Stimulated activated CD8-positive, alpha-beta memory T cell treated with anti-CD3 and anti-CD28 coated beads, Interleukin-2, amount 100 ng/mL, for 1 hour (primary cell): ENCODE measurements around the gene PLEKHA7.
"Not testable (repeated sequence)": the region's sequence is repeated elsewhere in the genome, so short reads cannot be mapped to it uniquely, and the experiment has no call there.

ENCODE experiments used
- DNase-seq, 2 donors: peaks; one replicate each; pipeline ENCODE4 v3.0.0-alpha.2; 2020; ENCODE audit warnings: low read depth in 2 of 2

Gene PLEKHA7

GRCh38 chr11:16879690-16880089, 134.5 kb downstream of the PLEKHA7 start:
- no peak for DNase-seq

- DNase-seq = no peak
Measured at GRCh38 chr11:16876837-16877236, 137.4 kb downstream of the PLEKHA7 start.

- DNase-seq = no peak
Measured at GRCh38 chr11:16876053-16876752, 138.0 kb downstream of the PLEKHA7 start.

- no peak for DNase-seq
Measured at GRCh38 chr11:16874275-16874975, 139.8 kb downstream of the PLEKHA7 start.

GRCh38 chr11:16873289-16873688, 140.9 kb downstream of the PLEKHA7 start:
- DNase-seq = no peak

GRCh38 chr11:16871368-16871767, 142.8 kb downstream of the PLEKHA7 start:
- DNase-seq = no peak

- DNase-seq = no peak
Measured at GRCh38 chr11:16867097-16867496, 147.1 kb downstream of the PLEKHA7 start.

GRCh38 chr11:16864428-16864827, 149.8 kb downstream of the PLEKHA7 start:
- not testable (repeated sequence) for DNase-seq

GRCh38 chr11:16863389-16863788, 150.8 kb downstream of the PLEKHA7 start:
- DNase-seq = no peak

GRCh38 chr11:16862726-16863125, 151.5 kb downstream of the PLEKHA7 start:
- no peak for DNase-seq

GRCh38 chr11:16861862-16862261, 152.4 kb downstream of the PLEKHA7 start:
- no peak for DNase-seq

GRCh38 chr11:16860617-16861016, 153.6 kb downstream of the PLEKHA7 start:
- no peak for DNase-seq

GRCh38 chr11:16859651-16860050, 154.6 kb downstream of the PLEKHA7 start:
- no peak for DNase-seq

- DNase-seq = no peak
Measured at GRCh38 chr11:16857186-16857585, 157.0 kb downstream of the PLEKHA7 start.

GRCh38 chr11:16856022-16856471, 158.2 kb downstream of the PLEKHA7 start:
- DNase-seq = no peak

GRCh38 chr11:16854979-16855378, 159.2 kb downstream of the PLEKHA7 start:
- no peak for DNase-seq

GRCh38 chr11:16853859-16854258, 160.4 kb downstream of the PLEKHA7 start:
- DNase-seq = no peak

- DNase-seq = no peak
Measured at GRCh38 chr11:16853266-16853665, 160.9 kb downstream of the PLEKHA7 start.

- DNase-seq = no peak
Measured at GRCh38 chr11:16846305-16846704, 167.9 kb downstream of the PLEKHA7 start.

GRCh38 chr11:16844268-16844771, 169.9 kb downstream of the PLEKHA7 start:
- no peak for DNase-seq

- no peak for DNase-seq
Measured at GRCh38 chr11:16843294-16843693, 170.9 kb downstream of the PLEKHA7 start.

GRCh38 chr11:16841984-16842383, 172.2 kb downstream of the PLEKHA7 start:
- DNase-seq = no peak

- DNase-seq = no peak
Measured at GRCh38 chr11:16841481-16841880, 172.7 kb downstream of the PLEKHA7 start.
